Stimulated activated naive CD4-positive, alpha-beta T cell treated with Interleukin-2 at 50 U/mL for 16 hours (primary cell): Measurements from ENCODE around the gene RPL18A.
"Not testable (repeated sequence)": the region's sequence is repeated elsewhere in the genome, so short reads cannot be mapped to it uniquely, and the experiment has no call there.

Experiments
- DNase-seq: peaks from one replicate; lab custom pipeline; 2025; lab: John Stamatoyannopoulos, UW

Gene RPL18A

GRCh38 chr19:17866964-17867486 lies 7.3 kb downstream of the RPL18A start:
- no peak for DNase-seq

- no peak for DNase-seq
Measured at GRCh38 chr19:17868669-17869068, 9.0 kb downstream of the RPL18A start.

GRCh38 chr19:17869114-17869608 lies 9.5 kb downstream of the RPL18A start:
- no peak for DNase-seq

- no peak for DNase-seq
Measured at GRCh38 chr19:17871032-17871877, 11.5 kb downstream of the RPL18A start.

- DNase-seq, result no peak
Measured at GRCh38 chr19:17871878-17872250, 12.2 kb downstream of the RPL18A start, which contains the start of gene SLC5A5. Gene SLC5A5 (plus strand): TSS chr19:17871945. CDS start chr19:17872320, 375 bp downstream.

GRCh38 chr19:17872251-17873001 lies 12.7 kb downstream of the RPL18A start:
- DNase-seq, result peak; percentile 53

- peak; percentile 76 for DNase-seq
Measured at GRCh38 chr19:17873786-17874757, 14.4 kb downstream of the RPL18A start.

GRCh38 chr19:17874758-17875135 lies 15.0 kb downstream of the RPL18A start:
- DNase-seq, result no peak

GRCh38 chr19:17877696-17878095 lies 18.0 kb downstream of the RPL18A start:
- no peak for DNase-seq

- DNase-seq, result no peak
Measured at GRCh38 chr19:17879466-17879865, 19.8 kb downstream of the RPL18A start.

GRCh38 chr19:17881701-17882100 lies 22.0 kb downstream of the RPL18A start:
- no peak for DNase-seq

- no peak for DNase-seq
Measured at GRCh38 chr19:17883627-17884410, 24.1 kb downstream of the RPL18A start.

- DNase-seq, result no peak
Measured at GRCh38 chr19:17886515-17886914, 26.8 kb downstream of the RPL18A start.

GRCh38 chr19:17887221-17887620 lies 27.5 kb downstream of the RPL18A start:
- DNase-seq, result not testable (repeated sequence)

- DNase-seq, result no peak
Measured at GRCh38 chr19:17888260-17888659, 28.6 kb downstream of the RPL18A start.

GRCh38 chr19:17889609-17890214 lies 30.0 kb downstream of the RPL18A start:
- DNase-seq, result no peak

- no peak for DNase-seq
Measured at GRCh38 chr19:17893766-17894165, 34.1 kb downstream of the RPL18A start.

GRCh38 chr19:17902701-17903100 lies 43.0 kb downstream of the RPL18A start:
- DNase-seq, result no peak

GRCh38 chr19:17908244-17908643 lies 48.5 kb downstream of the RPL18A start:
- DNase-seq, result no peak

GRCh38 chr19:17909003-17909732 lies 49.5 kb downstream of the RPL18A start:
- no peak for DNase-seq
